PC-3 (cell line): ENCODE data around the gene CC2D2A.

Source experiments
- EZH2 ChIP-seq: fragments of 300-600 bp; sonication (generic); IDR thresholded peaks from one replicate; pipeline ENCODE4 v1.6.1; 2017; ENCODE audit warnings: antibody characterized with exemption, mild to moderate bottlenecking, low read length; ENCODE audit not compliant: unreplicated experiment
- EZH2phosphoT487 ChIP-seq: fragments of 300-600 bp; sonication (generic); IDR thresholded peaks from 2 replicates; pipeline ENCODE4 v1.6.1; 2018; ENCODE audit warnings: mild to moderate bottlenecking, antibody characterized with exemption, low read length, borderline replicate concordance
- TF ChIP-seq, protein P1 (sequence below): fragments of 300-600 bp; sonication (generic); conservative IDR thresholded peaks from 2 replicates; pipeline ENCODE4 v1.5.1; 2017; ENCODE audit warnings: antibody characterized with exemption, low read depth, mild to moderate bottlenecking, low read length

- TF ChIP-seq, protein P1, sequence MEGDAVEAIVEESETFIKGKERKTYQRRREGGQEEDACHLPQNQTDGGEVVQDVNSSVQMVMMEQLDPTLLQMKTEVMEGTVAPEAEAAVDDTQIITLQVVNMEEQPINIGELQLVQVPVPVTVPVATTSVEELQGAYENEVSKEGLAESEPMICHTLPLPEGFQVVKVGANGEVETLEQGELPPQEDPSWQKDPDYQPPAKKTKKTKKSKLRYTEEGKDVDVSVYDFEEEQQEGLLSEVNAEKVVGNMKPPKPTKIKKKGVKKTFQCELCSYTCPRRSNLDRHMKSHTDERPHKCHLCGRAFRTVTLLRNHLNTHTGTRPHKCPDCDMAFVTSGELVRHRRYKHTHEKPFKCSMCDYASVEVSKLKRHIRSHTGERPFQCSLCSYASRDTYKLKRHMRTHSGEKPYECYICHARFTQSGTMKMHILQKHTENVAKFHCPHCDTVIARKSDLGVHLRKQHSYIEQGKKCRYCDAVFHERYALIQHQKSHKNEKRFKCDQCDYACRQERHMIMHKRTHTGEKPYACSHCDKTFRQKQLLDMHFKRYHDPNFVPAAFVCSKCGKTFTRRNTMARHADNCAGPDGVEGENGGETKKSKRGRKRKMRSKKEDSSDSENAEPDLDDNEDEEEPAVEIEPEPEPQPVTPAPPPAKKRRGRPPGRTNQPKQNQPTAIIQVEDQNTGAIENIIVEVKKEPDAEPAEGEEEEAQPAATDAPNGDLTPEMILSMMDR = no peak
- TF ChIP-seq EZH2phosphoT487 (no peak), EZH2 (no peak)
These were observed 19.2 kb downstream of the CC2D2A start for GRCh38 chr4:15488658-15489470.
